HG03354 (cell line): ENCODE measurements around the gene INPP5F.
"Not testable (repeated sequence)": the region's sequence is repeated elsewhere in the genome, so short reads cannot be mapped to it uniquely, and the experiment has no call there.

Experiments used
- ATAC-seq: cut with Tn5 transposase; IDR thresholded peaks from one replicate; pipeline ENCODE4 v1.9.1; 2021; ENCODE audit warnings: mild to moderate bottlenecking; ENCODE audit not compliant: unreplicated experiment, poor library complexity, severe bottlenecking

The INPP5F gene

DNA sequence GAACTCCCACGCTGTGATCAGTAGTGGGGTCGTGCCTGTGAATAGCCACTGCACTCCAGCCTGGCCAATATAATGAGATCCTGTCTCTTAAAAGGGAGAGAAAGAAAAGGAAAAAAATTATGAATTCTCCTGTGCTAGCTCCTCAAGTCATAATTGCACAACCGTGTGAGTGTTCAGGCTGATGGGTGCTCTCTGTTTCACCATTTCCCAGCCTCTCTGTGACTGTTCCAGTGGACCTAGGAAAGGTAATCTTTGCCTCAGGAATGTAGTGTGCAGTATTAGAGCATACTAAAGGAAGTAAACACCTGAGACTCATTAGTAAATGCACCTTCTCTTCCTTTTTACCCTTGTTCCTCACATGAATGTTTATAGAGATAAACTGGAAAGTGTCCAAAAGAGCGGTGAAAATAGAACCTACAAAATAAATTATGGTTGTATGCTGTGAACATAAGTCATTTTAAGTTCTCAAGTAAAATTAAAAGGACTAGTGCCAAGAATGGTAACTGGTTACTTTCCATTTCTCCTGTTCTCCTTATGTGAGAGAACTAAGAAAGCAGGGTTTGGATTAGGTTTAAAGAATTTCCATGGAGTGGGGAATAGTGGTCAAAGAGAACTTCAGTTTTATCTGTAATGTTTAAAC lies 42.7 kb downstream of the INPP5F start:
- ATAC-seq, result no peak

DNA sequence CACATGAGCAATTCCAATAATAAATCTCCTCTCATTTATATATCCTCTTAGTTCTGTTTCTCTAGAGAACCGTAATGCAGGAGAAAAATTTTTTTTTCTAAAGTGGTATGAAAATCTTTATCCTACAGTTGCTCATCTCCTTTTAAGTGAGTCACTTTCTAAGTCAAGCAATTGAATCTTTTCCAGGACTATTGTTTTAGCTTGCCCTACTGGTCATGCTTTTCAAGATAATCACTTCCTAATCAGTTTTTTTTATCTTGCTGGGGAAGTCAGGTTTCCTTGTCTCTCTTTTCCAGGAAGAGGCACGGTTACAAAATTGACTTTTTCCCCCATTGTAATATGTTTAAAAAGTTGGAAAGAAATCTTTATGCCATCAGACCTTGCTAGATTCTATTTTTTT lies 44.0 kb downstream of the INPP5F start:
- no peak for ATAC-seq

DNA sequence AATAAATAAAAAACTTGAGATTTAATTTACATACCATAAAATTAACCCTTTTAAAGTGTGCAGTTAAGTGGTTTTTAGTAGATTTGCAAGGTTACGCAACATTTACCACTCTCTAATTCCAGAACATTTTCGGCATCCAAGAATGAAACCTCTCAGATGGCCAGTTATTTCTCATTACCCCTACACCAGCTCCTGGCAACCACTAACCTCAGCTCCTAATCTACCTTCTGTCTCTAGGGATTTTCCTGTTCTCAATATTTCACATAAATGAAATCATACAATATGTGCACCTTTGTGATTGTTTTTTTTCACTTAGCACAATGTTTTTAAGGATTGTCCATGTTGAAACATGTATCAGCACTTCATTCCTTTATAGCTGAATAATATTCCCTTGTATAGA lies 45.1 kb downstream of the INPP5F start:
- no peak for ATAC-seq

DNA sequence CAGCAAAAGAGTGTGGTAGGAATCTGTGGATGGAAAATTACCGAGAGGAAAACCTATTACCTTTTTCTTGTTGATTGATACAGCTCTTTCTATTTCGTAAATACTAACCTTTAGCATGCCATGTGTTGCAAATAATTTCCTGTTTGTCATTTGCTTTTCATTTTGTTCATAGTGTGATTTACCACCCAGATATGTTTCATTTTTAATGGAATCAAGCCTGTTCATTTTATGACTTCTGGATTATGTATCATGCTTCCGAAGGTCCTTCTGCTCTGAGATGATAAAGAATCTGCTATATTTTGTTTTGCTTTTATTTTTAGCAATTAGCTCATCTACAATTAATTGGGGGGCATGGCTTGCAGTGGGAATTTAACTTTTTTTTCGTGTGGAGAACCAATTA lies 46.5 kb downstream of the INPP5F start:
- ATAC-seq, result no peak

DNA sequence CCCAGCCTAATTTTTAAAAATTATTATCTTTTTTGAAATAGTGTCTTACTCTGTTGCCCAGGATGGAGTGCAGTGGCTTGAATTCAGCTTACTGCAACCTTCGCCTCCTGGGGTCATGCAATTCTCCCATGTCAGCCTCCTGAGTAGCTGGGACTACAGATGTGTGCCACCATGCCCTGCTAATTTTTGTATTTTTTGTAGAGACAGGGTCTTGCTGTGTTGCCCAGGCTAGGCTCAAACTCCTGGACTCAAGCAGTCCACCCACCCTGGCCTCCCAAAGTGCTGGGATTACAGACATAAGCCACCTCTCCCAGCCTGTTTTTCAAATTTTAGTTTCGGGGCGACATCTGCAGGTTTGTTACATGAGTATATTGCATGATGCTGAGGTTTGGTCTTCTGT lies 47.2 kb downstream of the INPP5F start:
- not testable (repeated sequence) for ATAC-seq

DNA sequence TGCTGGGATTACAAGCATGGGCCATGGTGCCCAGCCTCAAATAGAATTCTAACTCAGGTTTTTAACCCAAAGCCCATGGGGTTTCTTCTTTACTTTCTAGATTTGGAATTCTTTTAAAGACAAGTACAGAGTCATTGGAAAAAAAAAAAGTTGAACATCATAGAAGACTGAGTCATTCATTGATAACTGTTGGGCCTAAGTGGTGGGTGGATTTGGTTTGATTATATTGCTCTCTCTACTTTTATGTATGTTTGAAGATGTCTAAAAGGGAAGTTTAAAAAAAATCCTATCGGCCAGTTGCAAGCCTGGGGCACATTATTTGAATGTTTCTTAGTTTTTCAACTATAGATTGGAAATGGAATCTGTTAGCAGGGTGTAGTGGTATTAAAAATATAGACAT lies 49.7 kb downstream of the INPP5F start:
- no peak for ATAC-seq

DNA sequence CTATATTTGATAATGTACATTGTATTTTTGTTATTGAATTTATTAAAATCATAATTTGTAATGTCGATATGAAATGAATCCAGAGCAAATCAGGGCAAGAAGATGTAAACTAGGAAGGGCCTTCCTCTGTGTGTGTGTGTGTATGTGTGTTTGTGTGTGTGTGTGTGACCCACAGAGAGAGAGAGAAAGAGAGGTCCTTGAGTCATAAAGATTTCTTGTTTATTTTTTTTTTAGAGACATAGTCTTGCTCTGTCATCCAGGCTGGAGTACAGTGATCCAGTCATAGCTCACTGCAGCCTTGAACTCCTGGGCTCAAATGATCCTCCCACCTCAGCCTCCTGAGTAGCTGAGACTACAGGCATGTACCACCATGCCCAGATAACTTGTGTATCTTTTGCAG lies 50.7 kb downstream of the INPP5F start:
- ATAC-seq, result no peak

DNA sequence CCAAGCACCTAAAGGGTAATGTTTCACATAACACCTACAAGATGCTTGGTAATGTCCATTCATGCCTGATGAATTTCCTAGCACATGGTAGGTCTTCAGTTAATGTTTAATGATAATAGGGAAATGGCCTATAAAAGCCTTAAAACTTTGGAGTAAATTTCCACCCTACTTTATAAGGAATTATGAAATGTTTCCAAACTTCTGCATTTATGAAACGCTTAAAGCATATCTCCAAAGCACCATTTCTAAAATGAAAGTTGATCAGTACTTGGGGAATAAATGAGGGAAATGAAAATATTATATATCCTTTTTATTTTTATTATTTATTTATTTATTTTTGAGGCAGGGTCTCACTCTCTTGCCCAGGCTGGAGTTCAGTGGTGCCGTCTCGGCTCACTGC lies 51.8 kb downstream of the INPP5F start:
- ATAC-seq, result no peak

DNA sequence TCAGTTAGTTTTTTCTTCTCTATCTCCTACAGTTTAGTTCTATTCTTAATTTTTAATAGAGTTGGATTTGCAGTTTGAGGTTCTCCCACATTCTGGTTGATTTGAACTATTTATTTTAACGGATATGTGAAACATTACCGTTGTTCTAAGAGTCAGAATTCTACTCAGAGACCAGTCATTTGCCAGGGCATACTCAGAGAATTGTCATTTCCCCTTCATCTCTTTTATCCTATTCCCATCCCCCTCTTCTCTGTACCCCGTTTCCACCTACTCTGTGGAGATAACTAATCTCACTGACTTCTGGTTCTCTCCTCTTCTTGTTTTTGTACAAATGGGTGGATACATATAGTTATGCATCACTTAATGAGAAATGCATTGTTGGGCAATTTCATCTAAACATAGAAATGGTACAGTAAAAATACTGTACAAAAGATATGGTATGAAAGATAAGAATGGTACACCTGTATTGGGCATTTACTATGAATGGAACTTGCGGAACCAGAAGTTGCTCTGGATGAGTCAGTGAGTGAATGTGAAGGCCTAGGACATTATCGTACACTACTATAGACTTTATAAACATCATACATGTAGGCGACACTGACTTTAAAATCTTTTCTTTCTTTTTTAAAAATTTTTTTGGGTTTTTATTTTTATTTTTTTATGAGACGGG lies 53.1 kb downstream of the INPP5F start:
- ATAC-seq, result no peak

DNA sequence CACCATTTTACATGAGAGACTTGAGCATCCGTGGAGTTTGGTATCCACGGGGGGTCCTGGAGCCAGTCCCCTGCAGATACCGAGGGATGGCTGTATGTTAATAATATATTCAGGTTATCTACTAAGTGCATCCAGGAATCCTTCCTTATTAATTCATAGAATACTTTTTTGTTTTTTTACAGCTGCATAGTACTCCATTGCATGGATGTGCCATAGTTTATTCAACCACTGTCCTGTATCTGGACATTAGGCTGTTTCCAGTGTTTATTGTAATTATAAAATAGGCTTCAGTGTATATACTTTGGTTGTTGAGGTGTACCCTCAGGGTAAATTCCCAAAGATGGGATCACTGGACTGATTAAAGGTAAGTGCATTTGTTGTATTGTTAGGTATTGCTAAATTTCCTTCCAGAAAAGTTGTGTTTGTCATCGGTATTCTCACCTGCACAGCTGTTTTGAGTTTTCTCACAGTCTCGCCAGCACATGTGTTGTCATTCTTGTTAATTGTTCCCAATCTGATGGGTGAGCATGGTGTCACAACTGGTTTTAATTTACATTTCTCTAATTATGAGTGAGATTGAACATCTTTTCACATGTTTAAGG lies 55.1 kb downstream of the INPP5F start:
- no peak for ATAC-seq

DNA sequence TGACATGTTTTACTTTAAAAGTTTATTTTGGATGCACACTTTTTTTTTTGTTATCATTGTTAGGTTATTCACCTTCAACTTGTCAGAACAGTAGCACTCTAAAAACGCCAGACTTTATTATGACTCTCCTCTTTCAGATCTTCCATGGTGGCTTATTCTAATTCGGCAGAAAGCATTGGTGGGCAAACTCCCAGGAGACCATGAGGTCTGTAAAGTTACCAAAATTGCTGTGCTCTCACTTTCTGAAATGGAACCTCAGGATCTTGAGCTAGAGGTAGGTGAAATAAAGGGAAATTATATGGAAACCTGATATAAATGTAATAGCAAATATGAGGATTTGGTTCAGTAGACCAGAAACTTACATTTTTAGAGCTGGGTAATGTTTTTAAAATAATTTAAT lies 55.6 kb downstream of the INPP5F start:
- no peak for ATAC-seq

DNA sequence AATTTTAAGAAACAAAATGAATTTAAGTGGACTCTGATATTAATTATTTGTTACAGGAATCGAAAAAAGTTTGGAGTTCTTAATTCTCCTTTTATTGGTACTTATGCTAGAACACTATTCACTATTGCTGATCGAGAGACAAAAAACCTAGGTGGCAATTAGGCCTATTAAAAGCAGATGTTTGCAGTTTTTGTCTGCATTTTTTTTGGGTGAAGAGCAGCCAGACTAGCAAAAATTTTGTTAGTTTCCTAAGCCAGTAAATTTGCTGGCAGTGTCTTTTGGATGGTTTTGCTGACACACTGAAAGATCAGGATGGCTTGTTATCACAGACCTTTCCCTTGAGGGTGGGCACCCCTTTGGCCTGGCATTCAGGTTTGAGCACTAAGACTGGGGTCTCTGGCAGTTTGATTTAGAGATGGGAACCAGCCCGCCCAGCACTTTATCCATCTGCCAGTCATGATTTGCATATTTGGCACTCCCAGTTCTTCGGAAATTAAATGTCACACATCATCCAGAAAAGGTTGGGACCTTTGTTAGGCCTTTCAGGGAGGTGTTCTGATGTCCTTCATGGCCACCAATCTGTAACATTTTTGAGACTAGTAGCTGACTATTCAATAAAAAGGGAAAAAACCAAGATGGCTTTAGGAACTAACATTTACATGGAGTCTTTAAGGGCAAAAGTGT lies 57.3 kb downstream of the INPP5F start:
- no peak for ATAC-seq

DNA sequence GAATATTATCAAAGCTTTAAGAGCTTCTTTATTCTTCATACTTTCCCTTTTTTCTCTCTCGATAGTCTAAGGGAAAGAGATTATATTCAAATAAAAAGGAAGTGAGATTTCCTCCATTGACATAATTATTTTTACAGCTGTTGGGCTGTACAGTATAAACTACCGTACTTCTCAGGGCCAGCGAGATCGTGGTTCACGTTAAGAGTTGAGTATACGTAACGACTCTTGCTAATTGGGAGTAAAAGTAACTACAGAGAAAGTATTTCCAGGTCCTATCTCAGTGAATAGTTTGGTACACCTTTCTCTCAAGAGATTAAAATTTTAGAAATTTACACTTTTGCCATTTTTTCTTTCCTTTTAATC lies 57.8 kb downstream of the INPP5F start:
- ATAC-seq, result no peak

DNA sequence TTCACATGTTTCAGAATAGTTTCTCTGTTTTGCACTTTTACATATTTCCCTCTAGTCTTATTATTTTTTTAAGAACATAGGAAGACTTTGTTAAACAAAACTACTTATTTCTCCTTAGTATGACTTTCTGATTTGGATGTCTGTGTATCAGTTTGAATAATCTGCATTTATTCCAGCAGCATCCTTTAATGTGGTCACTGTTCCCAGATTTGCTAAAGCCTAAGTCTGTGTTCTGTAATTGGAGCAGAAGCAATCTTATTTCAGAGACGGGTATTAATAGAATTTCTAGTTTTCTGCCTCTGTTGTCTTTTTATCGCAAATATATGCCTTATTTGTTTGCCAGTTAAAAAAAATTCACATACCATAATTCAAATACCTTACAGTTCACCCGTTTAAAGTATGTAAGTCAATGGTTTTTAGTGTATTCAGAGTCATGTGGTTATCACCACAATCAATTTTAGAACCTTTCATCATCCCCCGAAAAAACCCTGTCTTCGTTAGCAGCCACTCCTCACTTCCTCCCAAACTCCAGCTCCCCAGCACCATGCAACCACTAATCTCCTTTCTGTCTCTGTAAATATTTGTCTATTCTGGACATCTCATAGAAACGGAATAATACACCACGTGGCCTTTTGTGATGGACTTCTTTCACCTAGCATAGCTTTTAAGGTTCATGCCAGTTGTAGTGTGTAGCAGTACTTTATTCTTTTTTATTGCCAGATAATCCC lies 58.7 kb downstream of the INPP5F start:
- peak; percentile 55 for ATAC-seq

DNA sequence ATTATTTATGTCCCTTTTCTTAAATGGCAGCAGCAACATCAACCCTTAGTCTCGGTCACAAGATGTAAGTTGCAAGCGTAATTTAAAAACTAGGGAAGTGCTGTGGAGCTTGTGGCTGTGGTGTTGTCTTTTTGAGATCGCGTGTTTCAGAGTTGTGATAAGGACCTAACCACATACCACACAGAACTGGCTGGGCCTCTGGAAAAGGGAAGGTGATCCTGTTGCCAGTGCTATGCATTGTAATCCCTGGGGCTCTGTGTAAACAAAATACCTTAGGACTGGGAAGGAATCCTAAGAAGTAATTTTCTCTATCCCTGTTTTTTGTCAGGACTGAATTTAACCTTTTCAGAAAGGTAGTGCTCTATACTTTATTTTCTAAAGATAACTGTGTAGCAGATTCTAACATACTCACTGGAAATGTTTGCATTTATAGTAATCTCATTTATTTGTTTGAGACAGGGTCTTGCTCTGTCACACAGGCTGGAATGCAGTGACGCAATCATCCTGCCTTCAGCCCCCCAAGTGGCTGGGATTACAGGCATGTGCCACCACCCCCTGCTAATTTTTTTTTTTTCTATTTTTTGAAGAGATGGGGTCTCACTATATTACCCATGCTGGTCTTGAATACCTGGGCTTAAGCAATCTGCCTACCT lies 60.4 kb downstream of the INPP5F start:
- no peak for ATAC-seq

DNA sequence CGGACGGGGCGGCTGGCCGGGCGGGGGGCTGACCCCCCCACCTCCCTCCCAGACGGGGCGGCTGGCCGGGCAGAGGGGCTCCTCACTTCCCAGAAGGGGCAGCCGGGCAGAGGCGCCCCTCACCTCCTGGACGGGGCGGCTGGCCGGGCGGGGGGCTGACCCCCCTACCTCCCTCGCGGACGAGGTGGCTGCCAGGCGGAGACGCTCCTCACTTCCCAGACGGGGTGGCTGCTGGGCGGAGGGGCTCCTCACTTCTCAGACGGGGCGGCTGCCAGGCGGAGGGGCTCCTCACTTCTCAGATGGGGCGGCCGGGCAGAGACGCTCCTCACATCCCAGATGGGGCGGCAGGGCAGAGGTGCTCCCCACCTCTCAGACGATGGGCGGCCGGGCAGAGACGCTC lies 69.3 kb downstream of the INPP5F start:
- not testable (repeated sequence) for ATAC-seq

DNA sequence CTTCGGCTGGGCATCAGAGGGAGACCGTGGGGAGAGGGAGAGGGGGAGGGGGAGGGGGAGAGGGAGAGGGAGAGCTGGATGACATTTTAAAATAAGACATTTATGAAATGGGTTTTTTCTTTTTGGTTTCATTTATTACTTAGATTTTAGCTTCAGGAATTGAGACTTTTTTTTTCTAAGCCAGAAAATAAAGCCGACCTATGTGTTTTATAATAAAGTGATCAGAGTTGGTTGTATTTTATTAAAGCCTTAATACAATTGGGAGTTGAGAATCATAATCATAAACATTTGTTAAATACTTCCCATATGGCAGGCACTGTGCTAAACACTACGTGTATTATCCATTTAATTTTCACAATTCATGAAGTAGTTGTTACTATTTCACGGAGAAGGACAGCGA lies 70.2 kb downstream of the INPP5F start:
- no peak for ATAC-seq

DNA sequence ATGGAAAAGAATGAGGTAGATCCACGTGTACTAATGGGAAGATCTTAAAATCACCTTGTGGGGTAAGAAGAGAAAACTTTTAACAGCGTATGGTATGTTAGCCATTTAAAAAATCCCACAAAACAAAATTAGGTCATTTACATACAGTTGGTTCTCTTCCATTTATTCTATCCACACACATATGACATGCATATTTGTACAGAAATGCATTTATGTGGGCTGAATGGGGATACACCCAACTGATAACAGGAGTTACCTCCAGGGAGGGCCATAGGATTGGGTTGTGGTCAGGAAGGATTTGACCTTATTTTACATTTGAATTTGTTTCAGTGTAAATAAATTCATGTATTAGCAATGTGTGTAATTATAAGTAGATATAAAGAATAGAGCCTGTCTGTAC lies 75.3 kb downstream of the INPP5F start:
- no peak for ATAC-seq

DNA sequence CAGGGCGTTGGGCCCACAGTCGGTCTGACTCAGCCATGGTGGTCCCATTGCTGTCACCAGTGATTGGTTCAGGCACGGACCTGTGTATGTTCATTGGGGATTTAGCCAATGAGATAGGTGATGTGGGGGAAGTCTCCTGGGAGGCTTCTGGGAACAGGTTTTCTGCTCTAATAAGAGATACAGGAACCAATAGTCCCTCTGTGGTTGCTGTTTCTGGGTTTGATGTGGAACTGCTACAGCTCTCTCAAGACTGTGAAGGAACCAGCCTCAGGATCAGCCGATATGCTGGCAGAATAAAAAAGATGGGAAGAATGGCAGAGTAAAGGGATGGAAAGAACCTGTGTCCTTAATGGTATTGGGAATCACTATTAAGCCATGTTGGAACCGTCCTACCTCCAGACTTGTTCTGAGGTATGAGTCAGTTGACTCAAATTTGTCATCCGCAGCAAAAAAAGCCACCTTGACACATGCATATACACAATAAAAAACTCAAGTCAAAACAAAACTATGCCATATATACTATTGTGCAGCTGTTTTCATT lies 76.2 kb downstream of the INPP5F start:
- no peak for ATAC-seq

DNA sequence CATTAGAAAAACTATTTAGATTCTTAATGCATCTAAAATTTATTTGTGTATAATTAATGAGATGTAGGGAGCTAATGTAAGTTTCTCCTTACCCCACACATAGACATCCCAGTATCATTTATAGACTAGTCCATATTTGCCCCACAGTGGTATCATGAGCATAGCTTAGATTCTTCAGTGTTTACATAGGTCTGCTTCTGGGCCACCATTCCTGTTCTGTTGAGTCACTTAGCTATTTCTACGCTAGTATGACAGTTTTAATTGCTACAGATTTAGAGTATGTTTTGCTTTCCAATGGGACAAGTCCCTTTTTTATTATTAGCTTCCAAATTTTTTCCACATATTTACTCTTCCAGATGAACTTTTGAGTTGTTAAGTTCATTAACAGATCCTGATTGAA lies 77.4 kb downstream of the INPP5F start:
- ATAC-seq, result no peak
